ENCODE data around the gene MAT1A. TPM values are rescaled to one million over a fixed set of nuclear protein-coding genes. Genes with fewer than 3 reads are reported as not detected.
"Not testable (repeated sequence)": the region's sequence is repeated elsewhere in the genome, so short reads cannot be mapped to it uniquely, and the experiment has no call there.

The MAT1A gene
- total RNA-seq, 1 donor from 2014 or later: not detected

- H3K9me3 Mint-ChIP-seq: no peaks in the 10 kb centered on the region
- peaks cover 18% of the 10 kb centered on the region for H3K4me1 Mint-ChIP-seq (ENCODE audit: low read depth)
- intact Hi-C loops (cut with micrococcal nuclease): loop anchor here (5.0 to 10.0 kb wide), 2 partner anchors 51 to 749 kb away; no protein-coding TSS in a partner anchor
- no peak for DNase-seq (ENCODE audit: low spot score)
- no peaks in the 10 kb centered on the region for H3K36me3 Mint-ChIP-seq (ENCODE audit: low read depth)
- H3K4me3 Mint-ChIP-seq (ENCODE audit: low read depth): peak overlapping the region; percentile 49
- peaks cover 2% of the 10 kb centered on the region for H3K27me3 Mint-ChIP-seq (ENCODE audit: low read depth)
- H3K27ac Mint-ChIP-seq: peak overlapping the region; percentile 75
Observed at GRCh38 chr10:80253266-80253962, 36.0 kb downstream of the MAT1A start.

- intact Hi-C loops (cut with micrococcal nuclease): loop anchor here (5.0 to 10.0 kb wide), 2 partner anchors 50 to 748 kb away; no protein-coding TSS in a partner anchor
- peaks cover 18% of the 10 kb centered on the region for H3K4me1 Mint-ChIP-seq (ENCODE audit: low read depth)
- peaks cover 2% of the 10 kb centered on the region for H3K27me3 Mint-ChIP-seq (ENCODE audit: low read depth)
- no peak for DNase-seq (ENCODE audit: low spot score)
- no peak overlapping the region for H3K27ac Mint-ChIP-seq
- H3K4me3 Mint-ChIP-seq (ENCODE audit: low read depth): no peak overlapping the region
- no peaks in the 10 kb centered on the region for H3K36me3 Mint-ChIP-seq (ENCODE audit: low read depth)
- no peaks in the 10 kb centered on the region for H3K9me3 Mint-ChIP-seq
Observed at GRCh38 chr10:80252296-80252887, 37.1 kb downstream of the MAT1A start.

GRCh38 chr10:80251703-80252280, 37.7 kb downstream of the MAT1A start:
- H3K36me3 Mint-ChIP-seq (ENCODE audit: low read depth); H3K27ac Mint-ChIP-seq; DNase-seq (ENCODE audit: low spot score); H3K9me3 Mint-ChIP-seq; H3K27me3 Mint-ChIP-seq (ENCODE audit: low read depth); H3K4me3 Mint-ChIP-seq (ENCODE audit: low read depth): not testable (repeated sequence)
- intact Hi-C loops (cut with micrococcal nuclease): loop anchor here (5.0 to 10.0 kb wide), 2 partner anchors 49 to 747 kb away; no protein-coding TSS in a partner anchor
- H3K4me1 Mint-ChIP-seq (ENCODE audit: low read depth): peaks cover 18% of the 10 kb centered on the region

GRCh38 chr10:80250399-80250798, 39.1 kb downstream of the MAT1A start:
- intact Hi-C loops (cut with micrococcal nuclease): loop anchor here (5.0 to 10.0 kb wide), 2 partner anchors 48 to 746 kb away; no protein-coding TSS in a partner anchor
- not testable (repeated sequence) for H3K36me3 Mint-ChIP-seq (ENCODE audit: low read depth); H3K4me3 Mint-ChIP-seq (ENCODE audit: low read depth); H3K27ac Mint-ChIP-seq; H3K9me3 Mint-ChIP-seq; H3K27me3 Mint-ChIP-seq (ENCODE audit: low read depth); DNase-seq (ENCODE audit: low spot score)
- peaks cover 18% of the 10 kb centered on the region for H3K4me1 Mint-ChIP-seq (ENCODE audit: low read depth)

- H3K4me3 Mint-ChIP-seq (ENCODE audit: low read depth); H3K36me3 Mint-ChIP-seq (ENCODE audit: low read depth); H3K27ac Mint-ChIP-seq; DNase-seq (ENCODE audit: low spot score); H3K9me3 Mint-ChIP-seq; H3K27me3 Mint-ChIP-seq (ENCODE audit: low read depth): not testable (repeated sequence)
- intact Hi-C loops (cut with micrococcal nuclease): loop anchor here (5.0 to 10.0 kb wide), 2 partner anchors 48 to 745 kb away; no protein-coding TSS in a partner anchor
- peaks cover 18% of the 10 kb centered on the region for H3K4me1 Mint-ChIP-seq (ENCODE audit: low read depth)
Observed at GRCh38 chr10:80249906-80250305, 39.6 kb downstream of the MAT1A start.

- DNase-seq (ENCODE audit: low spot score); H3K27ac Mint-ChIP-seq; intact Hi-C loops (cut with micrococcal nuclease); H3K4me1 Mint-ChIP-seq (ENCODE audit: low read depth); H3K36me3 Mint-ChIP-seq (ENCODE audit: low read depth); H3K4me3 Mint-ChIP-seq (ENCODE audit: low read depth); H3K9me3 Mint-ChIP-seq: not testable (repeated sequence)
- peaks cover 17% of the 10 kb centered on the region for H3K27me3 Mint-ChIP-seq (ENCODE audit: low read depth)
Observed at GRCh38 chr10:80247611-80248010, 41.8 kb downstream of the MAT1A start.

- H3K27me3 Mint-ChIP-seq (ENCODE audit: low read depth): peaks cover 17% of the 10 kb centered on the region
- H3K27ac Mint-ChIP-seq; H3K9me3 Mint-ChIP-seq; H3K36me3 Mint-ChIP-seq (ENCODE audit: low read depth); H3K4me3 Mint-ChIP-seq (ENCODE audit: low read depth); intact Hi-C loops (cut with micrococcal nuclease); DNase-seq (ENCODE audit: low spot score); H3K4me1 Mint-ChIP-seq (ENCODE audit: low read depth): not testable (repeated sequence)
Observed at GRCh38 chr10:80244371-80244770, 45.1 kb downstream of the MAT1A start.

GRCh38 chr10:80242341-80242740, 47.1 kb downstream of the MAT1A start:
- H3K4me3 Mint-ChIP-seq (ENCODE audit: low read depth); H3K9me3 Mint-ChIP-seq; H3K4me1 Mint-ChIP-seq (ENCODE audit: low read depth); H3K36me3 Mint-ChIP-seq (ENCODE audit: low read depth); H3K27ac Mint-ChIP-seq; intact Hi-C loops (cut with micrococcal nuclease); DNase-seq (ENCODE audit: low spot score): not testable (repeated sequence)
- H3K27me3 Mint-ChIP-seq (ENCODE audit: low read depth): peaks cover 17% of the 10 kb centered on the region

GRCh38 chr10:80236457-80236856, 53.0 kb downstream of the MAT1A start:
- H3K36me3 Mint-ChIP-seq (ENCODE audit: low read depth); H3K4me1 Mint-ChIP-seq (ENCODE audit: low read depth); H3K27me3 Mint-ChIP-seq (ENCODE audit: low read depth); H3K4me3 Mint-ChIP-seq (ENCODE audit: low read depth); intact Hi-C loops (cut with micrococcal nuclease); H3K9me3 Mint-ChIP-seq; DNase-seq (ENCODE audit: low spot score); H3K27ac Mint-ChIP-seq: not testable (repeated sequence)

- H3K27ac Mint-ChIP-seq; H3K4me1 Mint-ChIP-seq (ENCODE audit: low read depth); H3K36me3 Mint-ChIP-seq (ENCODE audit: low read depth); H3K9me3 Mint-ChIP-seq; H3K4me3 Mint-ChIP-seq (ENCODE audit: low read depth); DNase-seq (ENCODE audit: low spot score); intact Hi-C loops (cut with micrococcal nuclease); H3K27me3 Mint-ChIP-seq (ENCODE audit: low read depth): not testable (repeated sequence)
Observed at GRCh38 chr10:80234331-80235235, 54.9 kb downstream of the MAT1A start.

- intact Hi-C loops (cut with micrococcal nuclease): not testable (repeated sequence)
Observed at GRCh38 chr10:80233871-80234270, 55.6 kb downstream of the MAT1A start.

GRCh38 chr10:80226723-80227122, 62.7 kb downstream of the MAT1A start:
- intact Hi-C loops (cut with micrococcal nuclease); H3K4me1 Mint-ChIP-seq (ENCODE audit: low read depth); H3K4me3 Mint-ChIP-seq (ENCODE audit: low read depth); DNase-seq (ENCODE audit: low spot score); H3K27ac Mint-ChIP-seq; H3K36me3 Mint-ChIP-seq (ENCODE audit: low read depth); H3K9me3 Mint-ChIP-seq: not testable (repeated sequence)
- peaks cover 16% of the 10 kb centered on the region for H3K27me3 Mint-ChIP-seq (ENCODE audit: low read depth)

More at GRCh38 chr10:80233871-80234270, 55.6 kb downstream of the MAT1A start:
- not testable (repeated sequence) for H3K9me3 Mint-ChIP-seq; H3K27ac Mint-ChIP-seq; H3K27me3 Mint-ChIP-seq (ENCODE audit: low read depth); DNase-seq (ENCODE audit: low spot score); H3K4me3 Mint-ChIP-seq (ENCODE audit: low read depth); H3K4me1 Mint-ChIP-seq (ENCODE audit: low read depth); H3K36me3 Mint-ChIP-seq (ENCODE audit: low read depth)

Measured in activated T-helper 2 cell treated with anti-CD3 and anti-CD28 coated beads, Interferon-gamma antibody, Interleukin-2, Interleukin-4, amounts not matched to agents 10 μg/mL and 5 μg/mL and 100 μg/mL, durations not matched to agents 14 hours and 24 hours and 36 hours (primary cell).